GM21619 (cell line): ENCODE measurements around the gene SSBP4.
"Not testable (repeated sequence)": the region's sequence is repeated elsewhere in the genome, so short reads cannot be mapped to it uniquely, and the experiment has no call there.

Experiments used
- ATAC-seq: cut with Tn5 transposase; IDR thresholded peaks from one replicate; pipeline ENCODE4 v1.9.1; 2021; ENCODE audit not compliant: unreplicated experiment

SSBP4 gene

DNA sequence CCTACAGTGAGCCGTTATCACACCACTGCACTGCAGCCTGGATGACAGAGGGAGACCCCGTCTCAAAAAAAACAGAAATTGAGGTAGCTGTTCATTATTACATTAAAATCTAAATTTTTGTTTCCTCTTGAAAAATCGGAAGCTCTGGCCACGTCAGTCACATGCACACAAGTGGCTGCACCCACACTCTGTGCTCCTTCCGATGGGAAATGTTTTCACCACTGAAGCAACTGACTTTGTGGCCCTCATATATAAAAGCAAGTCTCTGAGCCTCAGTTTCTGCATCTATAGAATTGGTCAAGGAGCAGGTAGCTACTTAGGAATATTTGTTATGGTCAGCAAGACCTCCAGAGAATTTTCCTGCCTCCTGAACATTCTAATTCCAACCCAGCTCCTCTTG, 26.3 kb upstream of the SSBP4 start:
- ATAC-seq: no peak

DNA sequence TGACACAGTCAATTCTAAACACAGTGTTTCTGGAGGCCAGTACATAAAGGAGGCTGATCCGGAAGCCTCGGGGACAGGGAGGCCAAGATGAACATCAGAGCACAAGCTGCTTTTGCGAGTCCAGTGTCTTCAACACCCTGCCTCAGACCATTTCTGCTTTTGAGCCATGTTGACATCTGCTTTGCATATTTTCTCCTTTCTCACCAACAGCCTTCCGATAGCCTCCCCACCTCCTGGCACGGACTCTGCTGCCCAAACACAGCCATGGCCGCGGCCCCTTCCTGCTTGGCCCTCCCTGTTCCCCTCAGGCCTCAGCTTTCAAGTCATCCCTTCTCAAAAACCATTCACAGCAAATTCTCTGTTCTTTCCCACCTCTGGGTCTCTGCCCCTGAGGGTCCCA, 25.4 kb upstream of the SSBP4 start:
- no peak for ATAC-seq

DNA sequence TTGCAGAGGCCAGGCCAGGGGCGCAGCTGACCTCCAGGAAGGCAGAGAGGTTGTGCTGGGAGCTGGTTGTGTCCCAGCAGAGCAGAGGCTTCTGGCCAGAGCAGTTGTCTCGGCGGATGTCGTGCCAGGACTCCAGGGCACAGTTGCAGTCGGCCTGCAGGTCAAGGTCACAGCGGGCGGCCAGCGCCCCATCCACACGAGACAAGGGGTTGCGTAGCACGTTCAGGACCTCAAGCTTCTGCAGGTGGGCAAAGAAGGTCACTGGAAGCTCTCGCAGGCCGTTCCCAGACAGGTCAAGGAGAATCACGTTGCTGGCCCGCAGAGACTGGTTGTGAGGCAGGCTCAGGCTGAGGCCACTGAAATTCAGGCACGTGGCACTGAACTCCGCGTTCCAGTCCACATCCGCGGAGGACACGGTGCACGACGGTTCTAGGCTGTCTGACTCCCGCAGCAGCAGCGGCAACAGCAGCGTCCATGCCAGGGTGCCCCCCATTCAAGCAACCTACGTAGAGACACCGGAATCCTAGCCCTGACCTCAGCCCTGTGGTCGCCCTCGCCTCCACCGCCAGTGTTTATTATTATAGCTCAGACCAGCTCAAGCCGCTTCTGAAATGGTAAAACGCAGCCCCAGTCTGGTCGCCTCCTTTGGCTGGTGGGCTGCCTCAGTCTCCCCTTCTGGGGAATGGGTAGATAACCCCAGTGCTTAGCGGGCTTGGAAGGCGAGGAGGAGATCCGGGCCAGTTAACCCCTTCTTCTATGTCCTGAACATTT, 22.5 kb upstream of the SSBP4 start:
- no peak for ATAC-seq

GRCh38 chr19:18397242-18398202, 21.7 kb upstream of the SSBP4 start, which contains the start of gene LRRC25:
TSS of gene LRRC25 (minus strand) at chr19:18397622. CDS start at chr19:18396963, 659 bp downstream.
- no peak for ATAC-seq

DNA sequence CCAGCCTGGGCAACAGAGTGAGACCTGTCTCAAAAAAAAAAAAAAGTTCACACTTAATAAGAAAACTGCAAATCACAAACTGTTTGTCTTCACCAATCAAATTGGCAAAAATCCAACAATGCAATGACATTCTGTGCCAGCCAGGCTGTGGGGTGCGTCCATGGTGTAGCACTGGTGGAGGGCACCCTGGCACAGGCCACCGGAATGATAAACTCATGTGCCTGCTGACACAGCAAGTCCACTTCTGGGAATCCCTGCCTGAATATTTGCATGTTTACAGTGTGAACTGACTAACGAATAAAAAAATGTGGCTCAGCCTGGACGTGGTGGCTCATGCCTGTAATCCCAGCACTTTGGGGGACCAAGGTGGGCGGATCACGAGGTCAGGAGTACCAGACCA, 20.2 kb upstream of the SSBP4 start:
- no peak for ATAC-seq

DNA sequence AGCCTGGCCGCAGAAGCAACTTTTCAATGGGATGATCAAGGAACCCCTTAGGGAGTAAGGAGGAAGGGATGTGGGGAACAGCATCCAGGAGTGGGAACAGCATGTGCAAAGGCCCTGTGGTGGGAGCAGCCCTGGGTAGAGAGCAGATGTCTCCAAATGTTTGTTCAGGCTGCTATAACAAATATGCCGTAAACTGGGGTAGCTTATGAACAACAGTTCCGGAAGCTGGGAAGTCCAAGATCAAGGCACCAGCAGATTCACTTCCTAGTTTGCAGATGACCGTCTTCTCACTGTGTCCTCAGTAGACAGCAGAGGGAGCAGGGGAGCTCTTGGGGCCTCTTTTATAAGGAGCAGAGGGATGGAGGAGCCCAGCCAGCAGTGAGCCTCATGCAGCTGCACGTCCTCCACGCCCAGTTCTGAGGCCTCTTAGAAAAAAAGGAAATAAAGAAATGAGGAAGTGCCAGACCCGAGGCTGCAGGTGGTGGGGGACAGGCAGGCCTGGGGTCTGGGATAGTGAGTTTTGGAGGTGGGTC, 17.6 kb upstream of the SSBP4 start:
- no peak for ATAC-seq

GRCh38 chr19:18402455-18403248, 16.5 kb upstream of the SSBP4 start:
- ATAC-seq: not testable (repeated sequence)

DNA sequence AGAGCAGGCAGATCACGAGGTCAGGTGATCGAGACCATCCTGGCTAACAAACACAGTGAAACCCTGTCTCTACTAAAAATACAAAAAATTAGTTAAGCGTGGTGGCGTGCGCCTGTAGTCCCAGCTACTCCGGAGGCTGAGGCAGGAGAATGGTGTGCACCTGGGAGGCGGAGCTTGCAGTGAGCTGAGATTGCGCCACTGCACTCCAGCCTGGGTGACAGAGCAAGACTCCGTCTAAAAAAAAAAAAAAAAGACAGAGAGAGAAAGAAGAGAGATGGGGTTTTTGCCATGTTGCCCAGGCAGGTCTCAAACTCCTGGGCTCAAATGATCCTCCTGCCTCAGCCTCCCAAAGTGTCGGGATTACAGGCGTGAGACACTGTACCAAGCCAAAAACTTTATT, 13.4 kb upstream of the SSBP4 start:
- ATAC-seq: not testable (repeated sequence)

DNA sequence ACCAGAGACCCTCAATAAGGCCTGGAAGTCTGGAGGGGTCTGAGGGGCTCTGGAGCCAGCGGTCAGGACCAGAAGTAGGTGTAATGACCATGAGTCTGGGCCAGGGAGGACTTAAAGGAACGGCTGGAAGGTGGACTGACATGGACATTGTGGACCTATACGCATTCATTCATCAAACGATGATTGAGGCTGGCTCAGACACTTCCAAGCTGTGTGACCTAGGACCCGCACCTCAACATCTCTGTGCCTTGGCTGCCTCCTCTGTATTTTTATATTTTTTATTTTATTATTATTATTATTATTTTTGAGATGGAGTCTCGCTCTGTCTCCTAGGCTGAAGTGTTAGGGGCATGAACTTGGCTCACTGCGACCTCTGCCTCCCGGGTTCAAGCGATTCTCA, 12.4 kb upstream of the SSBP4 start:
- no peak for ATAC-seq

GRCh38 chr19:18408053-18408476, 11.1 kb upstream of the SSBP4 start:
- peak; percentile 85 for ATAC-seq

DNA sequence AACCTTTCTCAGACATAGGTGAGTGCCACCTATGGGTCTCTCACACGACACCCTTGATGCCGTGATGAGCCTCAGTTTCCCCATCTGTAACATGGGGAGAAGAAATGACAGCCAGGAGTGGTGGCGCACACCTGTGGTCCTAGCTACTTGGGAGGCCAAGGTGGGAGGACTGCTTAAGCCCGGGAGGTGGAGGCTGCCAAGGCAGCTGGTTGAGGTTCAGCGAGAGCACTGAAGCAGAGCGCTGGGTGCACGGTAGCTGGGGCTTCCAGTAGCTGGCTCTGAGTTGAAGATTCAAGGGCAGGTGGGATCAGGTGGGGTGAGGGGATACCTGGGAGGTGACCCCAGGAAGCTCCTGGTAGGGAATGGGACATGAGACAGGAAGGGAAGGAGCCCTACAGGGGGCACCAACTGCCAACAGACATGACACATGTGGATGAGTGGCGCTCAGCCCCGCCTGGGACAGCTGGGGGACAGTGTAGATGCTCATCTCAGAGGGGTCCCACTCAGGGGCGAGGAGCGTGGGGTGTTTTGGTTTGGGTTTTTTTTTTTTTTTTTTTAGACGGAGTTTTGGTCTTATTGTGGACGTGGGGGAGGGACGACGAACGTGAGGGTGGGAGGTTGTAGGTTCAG, 6.5 kb upstream of the SSBP4 start:
- no peak for ATAC-seq

GRCh38 chr19:18414504-18415177, 4.6 kb upstream of the SSBP4 start:
- ATAC-seq: no peak

- no peak for ATAC-seq
These were observed 3.9 kb upstream of the SSBP4 start for GRCh38 chr19:18415178-18415867.

GRCh38 chr19:18416778-18417249, 2.4 kb upstream of the SSBP4 start:
- no peak for ATAC-seq

DNA sequence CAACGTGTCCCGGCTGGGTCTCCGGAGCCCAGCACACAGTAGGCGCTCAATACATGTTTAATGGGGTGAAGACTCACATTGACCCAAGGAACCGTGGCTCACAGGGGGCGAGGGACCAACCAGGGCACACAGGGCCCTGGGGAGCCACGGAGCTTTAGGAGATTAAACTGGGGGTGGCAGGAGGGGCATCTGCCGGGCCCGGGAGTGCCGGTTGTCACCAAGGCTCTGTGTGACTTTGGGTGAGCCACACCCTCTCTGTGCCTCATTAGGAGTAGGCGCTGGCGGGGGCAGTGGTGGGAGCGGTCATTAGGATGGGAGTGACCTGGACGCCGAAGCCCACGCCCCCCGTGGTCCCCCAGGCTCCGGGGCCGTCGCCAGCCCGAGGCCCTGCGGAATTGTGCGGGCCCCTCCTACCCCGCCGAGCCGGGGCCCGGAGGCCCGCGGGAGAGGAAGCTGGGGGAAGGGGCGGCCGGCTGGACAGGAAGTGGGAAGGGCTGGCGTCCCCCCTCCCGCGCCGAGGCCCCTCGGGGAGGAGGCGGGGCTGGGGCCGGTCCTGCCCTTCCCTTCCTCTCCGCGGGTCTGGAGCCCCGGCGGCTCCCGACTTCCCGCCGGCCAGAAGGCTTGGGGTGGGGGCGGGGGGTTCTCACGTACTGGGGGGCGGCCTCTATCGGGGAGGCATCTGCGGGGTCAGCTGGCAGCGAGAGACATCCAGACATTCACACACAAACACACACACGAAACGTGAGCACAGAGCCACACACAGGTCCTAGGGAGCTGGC, 1.8 kb upstream of the SSBP4 start:
- no peak for ATAC-seq

- no peak for ATAC-seq
These were observed 1.1 kb upstream of the SSBP4 start for GRCh38 chr19:18418029-18418482.

- ATAC-seq: no peak
These were observed 559 bp upstream of the SSBP4 start for GRCh38 chr19:18418483-18419194.
